HepG2 (cell line): Measurements from ENCODE around the gene PRR35. TPM values are rescaled to one million over a fixed set of nuclear protein-coding genes. Genes with fewer than 3 reads are reported as not detected.

Source experiments
- ELF3 ChIP-seq: IDR thresholded peaks from 2 replicates; pipeline ENCODE4 v1.6.1; 2016; ENCODE audit warnings: missing genetic modification reagents, missing compliant biosample characterization
- FOXC1 ChIP-seq: sonication (generic); formaldehyde crosslinking; IDR thresholded peaks from 2 replicates; pipeline ENCODE4 v1.8.0; 2022; ENCODE audit warnings: mild to moderate bottlenecking, missing genetic modification reagents, borderline replicate concordance
- HNRNPLL ChIP-seq: fragments of 200-400 bp; formaldehyde crosslinking; IDR thresholded peaks from 2 replicates; pipeline ENCODE4 v1.6.1; 2017; ENCODE audit warnings: mild to moderate bottlenecking, low read depth, low read length; ENCODE audit not compliant: poor library complexity, severe bottlenecking
- MYNN ChIP-seq: sonication (generic); formaldehyde crosslinking; IDR thresholded peaks from 2 replicates; pipeline ENCODE4 v1.4.0; 2020; ENCODE audit warnings: mild to moderate bottlenecking, low read depth, missing genetic modification reagents
- NR3C1 ChIP-seq: sonication (generic); formaldehyde crosslinking; IDR thresholded peaks from 2 replicates; pipeline ENCODE4 v1.4.0; 2020; ENCODE audit warnings: missing genetic modification reagents
- SAFB2 ChIP-seq: sonication (generic); formaldehyde crosslinking; IDR thresholded peaks from 2 replicates; pipeline ENCODE4 v1.5.1; 2020; ENCODE audit warnings: missing genetic modification reagents, low read depth, mild to moderate bottlenecking, borderline replicate concordance
- SAP130 ChIP-seq: IDR thresholded peaks from 2 replicates; pipeline ENCODE4 v1.6.1; 2016; ENCODE audit warnings: low read depth
- ZNF263 ChIP-seq: sonication (generic); formaldehyde crosslinking; IDR thresholded peaks from 2 replicates; pipeline ENCODE4 v1.4.0; 2020; ENCODE audit warnings: missing genetic modification reagents
- ZNF333 ChIP-seq: sonication (generic); formaldehyde crosslinking; IDR thresholded peaks from 2 replicates; pipeline ENCODE4 v1.4.0; 2020; ENCODE audit warnings: mild to moderate bottlenecking, missing genetic modification reagents, borderline replicate concordance
- ZNF350 ChIP-seq: sonication (generic); formaldehyde crosslinking; IDR thresholded peaks from 2 replicates; pipeline ENCODE4 v1.4.0; 2020; ENCODE audit warnings: mild to moderate bottlenecking, low read depth, missing genetic modification reagents, borderline replicate concordance
- ZNF747 ChIP-seq: sonication (generic); formaldehyde crosslinking; IDR thresholded peaks from 2 replicates; pipeline ENCODE4 v1.8.1; 2023; ENCODE audit warnings: missing genetic modification reagents, mild to moderate bottlenecking, borderline replicate concordance
- ZNF792 ChIP-seq: IDR thresholded peaks from 2 replicates; pipeline ENCODE4 v1.6.1; 2016
- ZNF878 ChIP-seq: sonication (generic); formaldehyde crosslinking; IDR thresholded peaks from 2 replicates; pipeline ENCODE4 v1.8.1; 2023; ENCODE audit warnings: mild to moderate bottlenecking, missing genetic modification reagents, moderate library complexity
- polyA plus RNA-seq, 8 experiments: library from polyadenylated mRNA; depleted of rRNA in 3 of 8; stranded (reverse) in 7 of 8; unstranded in 1 of 8; fragments of >200 nt; fragmentation: Illumina TruSeq in 4 of 8; extraction: Trizol in 4 of 8; gene quantifications; 2 replicates each; pipeline versions ENCODE4 v1.2.1 to v1.2.3, GENCODE V29; 2011 to 2016; ENCODE audit warnings: low read depth in 4 of 8, missing spikeins in 1 of 8, mixed read lengths in 1 of 8; ENCODE audit not compliant: insufficient read depth in 1 of 8
- total RNA-seq, 5 experiments: library from RNA; depleted of rRNA; stranded (reverse); fragments of >200 nt; fragmentation: Illumina TruSeq; extraction: Trizol; gene quantifications; 2 replicates each; pipeline ENCODE4 v1.2.3, GENCODE V29; 2016; ENCODE audit warnings: low read depth in 1 of 5
- TF ChIP-seq, protein P1 (sequence below): sonication (generic); formaldehyde crosslinking; IDR thresholded peaks from 2 replicates; pipeline ENCODE4 v1.5.0; 2020; ENCODE audit warnings: mild to moderate bottlenecking, missing genetic modification reagents
- TF ChIP-seq, protein P2 (sequence below): sonication (generic); formaldehyde crosslinking; IDR thresholded peaks from 2 replicates; pipeline ENCODE4 v1.8.0; 2022; ENCODE audit warnings: mild to moderate bottlenecking, missing genetic modification reagents
- TF ChIP-seq, protein P3 (sequence below): sonication (generic); formaldehyde crosslinking; IDR thresholded peaks from 2 replicates; pipeline ENCODE4 v1.8.1; 2023; ENCODE audit warnings: missing genetic modification reagents, inconsistent platforms, borderline replicate concordance
- TF ChIP-seq, protein P4 (sequence below): IDR thresholded peaks from 2 replicates; pipeline ENCODE4 v1.6.1; 2016; ENCODE audit warnings: low read depth, borderline replicate concordance
- TF ChIP-seq, protein P5 (sequence below): sonication (generic); formaldehyde crosslinking; IDR thresholded peaks from 2 replicates; pipeline ENCODE4 v1.8.1; 2023; ENCODE audit warnings: mild to moderate bottlenecking, missing genetic modification reagents
- TF ChIP-seq, protein P6 (sequence below): sonication (generic); formaldehyde crosslinking; IDR thresholded peaks from 2 replicates; pipeline ENCODE4 v1.8.1; 2023; ENCODE audit warnings: missing genetic modification reagents, mild to moderate bottlenecking, borderline replicate concordance

The PRR35 gene
- total and polyA plus RNA-seq, 2 of the 13 experiments (the other 11 are each of a cell fraction or from before 2014, with no cell fraction given): 0.07 to 0.16 TPM

DNA sequence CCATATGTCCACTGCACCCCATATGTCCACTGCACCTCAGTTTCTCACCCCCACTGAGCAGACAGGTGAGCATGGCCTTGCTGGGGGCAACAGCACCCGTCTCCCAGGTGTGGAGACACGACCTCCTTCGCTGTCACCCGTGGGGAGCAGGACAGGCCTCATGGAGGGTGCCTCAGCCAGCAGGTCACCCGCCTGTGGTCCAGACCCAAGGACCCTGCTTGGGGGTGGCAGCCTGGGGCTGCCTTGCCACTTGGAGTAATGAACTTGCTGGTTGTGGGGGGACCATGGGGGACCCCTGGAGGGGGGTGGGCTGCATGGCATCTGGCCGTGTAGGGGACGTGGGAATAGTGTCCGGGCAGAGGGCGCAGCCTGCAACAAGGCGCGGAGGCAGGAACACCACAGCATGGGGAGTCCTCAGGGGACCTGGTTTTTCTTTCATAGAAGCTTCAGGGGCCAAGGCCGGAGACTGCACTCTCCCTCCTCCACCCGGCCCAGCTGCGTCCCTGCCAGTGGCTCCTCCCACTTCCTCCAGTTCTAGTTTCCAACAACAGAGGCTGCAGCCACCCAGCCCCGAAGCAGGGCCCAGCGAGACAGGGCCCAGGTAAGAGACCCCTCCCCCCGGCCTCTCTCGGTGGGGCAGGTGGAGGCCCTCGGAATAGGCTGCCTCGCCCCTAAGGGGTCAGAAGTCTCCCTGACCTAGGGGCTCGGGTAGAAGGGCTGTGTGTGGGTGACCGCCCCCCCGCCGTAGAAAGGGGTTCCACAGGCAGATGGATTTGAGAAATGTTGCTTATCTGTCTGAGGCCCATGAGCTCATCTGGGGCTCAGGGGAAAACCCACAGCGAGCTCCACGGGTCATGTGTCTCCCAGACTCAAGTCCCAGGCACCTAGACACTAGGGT is 6.5 kb downstream of the PRR35 start, which contains the start of gene NHLRC4 (continued):
- TF ChIP-seq ZNF333 (CRISPR knock-in tag) (0 out of 2 replicates have a peak, but pooled peaks have one; percentile 46), SAFB2 (CRISPR knock-in tag) (no peak), HNRNPLL (peak; percentile 21), ZNF350 (CRISPR knock-in tag) (no peak), ELF3 (CRISPR knock-in tag) (peak; percentile 45; the same call in 1 of the 2 replicates), ZNF792 (CRISPR knock-in tag) (no peak), MYNN (no peak), SAP130 (CRISPR knock-in tag) (peak; percentile 75), NR3C1 (no peak), FOXC1 (CRISPR knock-in tag) (peak; percentile 15; the same call in 1 of the 2 replicates), ZNF747 (CRISPR knock-in tag) (peak; percentile 51; the same call in 1 of the 2 replicates), ZNF263 (CRISPR knock-in tag) (peak; percentile 99), ZNF878 (no peak)
- TF ChIP-seq, protein P1, sequence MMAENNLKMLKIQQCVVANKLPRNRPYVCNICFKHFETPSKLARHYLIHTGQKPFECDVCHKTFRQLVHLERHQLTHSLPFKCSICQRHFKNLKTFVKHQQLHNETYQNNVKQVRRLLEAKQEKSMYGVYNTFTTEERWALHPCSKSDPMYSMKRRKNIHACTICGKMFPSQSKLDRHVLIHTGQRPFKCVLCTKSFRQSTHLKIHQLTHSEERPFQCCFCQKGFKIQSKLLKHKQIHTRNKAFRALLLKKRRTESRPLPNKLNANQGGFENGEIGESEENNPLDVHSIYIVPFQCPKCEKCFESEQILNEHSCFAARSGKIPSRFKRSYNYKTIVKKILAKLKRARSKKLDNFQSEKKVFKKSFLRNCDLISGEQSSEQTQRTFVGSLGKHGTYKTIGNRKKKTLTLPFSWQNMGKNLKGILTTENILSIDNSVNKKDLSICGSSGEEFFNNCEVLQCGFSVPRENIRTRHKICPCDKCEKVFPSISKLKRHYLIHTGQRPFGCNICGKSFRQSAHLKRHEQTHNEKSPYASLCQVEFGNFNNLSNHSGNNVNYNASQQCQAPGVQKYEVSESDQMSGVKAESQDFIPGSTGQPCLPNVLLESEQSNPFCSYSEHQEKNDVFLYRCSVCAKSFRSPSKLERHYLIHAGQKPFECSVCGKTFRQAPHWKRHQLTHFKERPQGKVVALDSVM: 0 out of 2 replicates have a peak, but pooled peaks have one; percentile 10
- TF ChIP-seq, protein P2, sequence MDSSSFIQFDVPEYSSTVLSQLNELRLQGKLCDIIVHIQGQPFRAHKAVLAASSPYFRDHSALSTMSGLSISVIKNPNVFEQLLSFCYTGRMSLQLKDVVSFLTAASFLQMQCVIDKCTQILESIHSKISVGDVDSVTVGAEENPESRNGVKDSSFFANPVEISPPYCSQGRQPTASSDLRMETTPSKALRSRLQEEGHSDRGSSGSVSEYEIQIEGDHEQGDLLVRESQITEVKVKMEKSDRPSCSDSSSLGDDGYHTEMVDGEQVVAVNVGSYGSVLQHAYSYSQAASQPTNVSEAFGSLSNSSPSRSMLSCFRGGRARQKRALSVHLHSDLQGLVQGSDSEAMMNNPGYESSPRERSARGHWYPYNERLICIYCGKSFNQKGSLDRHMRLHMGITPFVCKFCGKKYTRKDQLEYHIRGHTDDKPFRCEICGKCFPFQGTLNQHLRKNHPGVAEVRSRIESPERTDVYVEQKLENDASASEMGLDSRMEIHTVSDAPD: no peak
- TF ChIP-seq, protein P3, sequence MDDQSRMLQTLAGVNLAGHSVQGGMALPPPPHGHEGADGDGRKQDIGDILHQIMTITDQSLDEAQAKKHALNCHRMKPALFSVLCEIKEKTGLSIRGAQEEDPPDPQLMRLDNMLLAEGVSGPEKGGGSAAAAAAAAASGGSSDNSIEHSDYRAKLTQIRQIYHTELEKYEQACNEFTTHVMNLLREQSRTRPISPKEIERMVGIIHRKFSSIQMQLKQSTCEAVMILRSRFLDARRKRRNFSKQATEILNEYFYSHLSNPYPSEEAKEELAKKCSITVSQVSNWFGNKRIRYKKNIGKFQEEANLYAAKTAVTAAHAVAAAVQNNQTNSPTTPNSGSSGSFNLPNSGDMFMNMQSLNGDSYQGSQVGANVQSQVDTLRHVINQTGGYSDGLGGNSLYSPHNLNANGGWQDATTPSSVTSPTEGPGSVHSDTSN (CRISPR knock-in tag): no peak
- TF ChIP-seq, protein P4, sequence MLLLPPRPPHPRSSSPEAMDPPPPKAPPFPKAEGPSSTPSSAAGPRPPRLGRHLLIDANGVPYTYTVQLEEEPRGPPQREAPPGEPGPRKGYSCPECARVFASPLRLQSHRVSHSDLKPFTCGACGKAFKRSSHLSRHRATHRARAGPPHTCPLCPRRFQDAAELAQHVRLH: 0 out of 2 replicates have a peak, but pooled peaks have one; percentile 35
- TF ChIP-seq, protein P5, sequence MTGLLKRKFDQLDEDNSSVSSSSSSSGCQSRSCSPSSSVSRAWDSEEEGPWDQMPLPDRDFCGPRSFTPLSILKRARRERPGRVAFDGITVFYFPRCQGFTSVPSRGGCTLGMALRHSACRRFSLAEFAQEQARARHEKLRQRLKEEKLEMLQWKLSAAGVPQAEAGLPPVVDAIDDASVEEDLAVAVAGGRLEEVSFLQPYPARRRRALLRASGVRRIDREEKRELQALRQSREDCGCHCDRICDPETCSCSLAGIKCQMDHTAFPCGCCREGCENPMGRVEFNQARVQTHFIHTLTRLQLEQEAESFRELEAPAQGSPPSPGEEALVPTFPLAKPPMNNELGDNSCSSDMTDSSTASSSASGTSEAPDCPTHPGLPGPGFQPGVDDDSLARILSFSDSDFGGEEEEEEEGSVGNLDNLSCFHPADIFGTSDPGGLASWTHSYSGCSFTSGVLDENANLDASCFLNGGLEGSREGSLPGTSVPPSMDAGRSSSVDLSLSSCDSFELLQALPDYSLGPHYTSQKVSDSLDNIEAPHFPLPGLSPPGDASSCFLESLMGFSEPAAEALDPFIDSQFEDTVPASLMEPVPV (CRISPR knock-in tag): 0 out of 2 replicates have a peak, but pooled peaks have one; percentile 34
- TF ChIP-seq, protein P6, sequence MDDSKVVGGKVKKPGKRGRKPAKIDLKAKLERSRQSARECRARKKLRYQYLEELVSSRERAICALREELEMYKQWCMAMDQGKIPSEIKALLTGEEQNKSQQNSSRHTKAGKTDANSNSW (CRISPR knock-in tag): no peak
